ENCODE results near the gene CIBAR2.

DNA sequence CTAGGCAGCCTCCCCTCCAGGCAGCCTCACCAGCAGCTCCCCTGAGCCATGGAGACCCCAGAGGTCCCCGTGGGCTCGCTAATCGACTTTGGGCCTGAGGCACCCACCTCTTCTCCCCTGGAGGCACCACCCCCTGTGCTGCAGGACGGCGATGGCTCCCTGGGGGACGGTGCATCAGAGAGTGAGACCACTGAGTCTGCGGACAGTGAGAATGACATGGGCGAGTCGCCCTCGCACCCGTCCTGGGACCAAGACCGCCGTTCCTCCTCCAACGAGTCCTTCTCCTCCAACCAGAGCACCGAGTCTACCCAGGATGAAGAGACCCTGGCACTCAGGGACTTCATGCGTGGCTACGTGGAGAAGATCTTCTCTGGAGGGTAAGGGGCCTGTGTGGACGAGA lies 45.2 kb downstream of the CIBAR2 start:
- TF ChIP-seq MAZ (CRISPR knock-in tag; conservative IDR thresholded peaks at IDR 0.05 in 1 of 2, IDR thresholded peaks at IDR 0.05 in 1 of 2): no peak
- no peak for TF ChIP-seq ZNF134 (CRISPR knock-in tag; conservative IDR thresholded peaks at IDR 0.05)
- TF ChIP-seq BHLHE40 (IDR thresholded peaks at IDR 0.05; ENCODE audit: low read length): no peak
- TF ChIP-seq, protein P1, sequence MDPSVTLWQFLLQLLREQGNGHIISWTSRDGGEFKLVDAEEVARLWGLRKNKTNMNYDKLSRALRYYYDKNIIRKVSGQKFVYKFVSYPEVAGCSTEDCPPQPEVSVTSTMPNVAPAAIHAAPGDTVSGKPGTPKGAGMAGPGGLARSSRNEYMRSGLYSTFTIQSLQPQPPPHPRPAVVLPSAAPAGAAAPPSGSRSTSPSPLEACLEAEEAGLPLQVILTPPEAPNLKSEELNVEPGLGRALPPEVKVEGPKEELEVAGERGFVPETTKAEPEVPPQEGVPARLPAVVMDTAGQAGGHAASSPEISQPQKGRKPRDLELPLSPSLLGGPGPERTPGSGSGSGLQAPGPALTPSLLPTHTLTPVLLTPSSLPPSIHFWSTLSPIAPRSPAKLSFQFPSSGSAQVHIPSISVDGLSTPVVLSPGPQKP (CRISPR knock-in tag; IDR thresholded peaks at IDR 0.05): no peak
- TF ChIP-seq, protein P2, sequence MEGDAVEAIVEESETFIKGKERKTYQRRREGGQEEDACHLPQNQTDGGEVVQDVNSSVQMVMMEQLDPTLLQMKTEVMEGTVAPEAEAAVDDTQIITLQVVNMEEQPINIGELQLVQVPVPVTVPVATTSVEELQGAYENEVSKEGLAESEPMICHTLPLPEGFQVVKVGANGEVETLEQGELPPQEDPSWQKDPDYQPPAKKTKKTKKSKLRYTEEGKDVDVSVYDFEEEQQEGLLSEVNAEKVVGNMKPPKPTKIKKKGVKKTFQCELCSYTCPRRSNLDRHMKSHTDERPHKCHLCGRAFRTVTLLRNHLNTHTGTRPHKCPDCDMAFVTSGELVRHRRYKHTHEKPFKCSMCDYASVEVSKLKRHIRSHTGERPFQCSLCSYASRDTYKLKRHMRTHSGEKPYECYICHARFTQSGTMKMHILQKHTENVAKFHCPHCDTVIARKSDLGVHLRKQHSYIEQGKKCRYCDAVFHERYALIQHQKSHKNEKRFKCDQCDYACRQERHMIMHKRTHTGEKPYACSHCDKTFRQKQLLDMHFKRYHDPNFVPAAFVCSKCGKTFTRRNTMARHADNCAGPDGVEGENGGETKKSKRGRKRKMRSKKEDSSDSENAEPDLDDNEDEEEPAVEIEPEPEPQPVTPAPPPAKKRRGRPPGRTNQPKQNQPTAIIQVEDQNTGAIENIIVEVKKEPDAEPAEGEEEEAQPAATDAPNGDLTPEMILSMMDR (IDR thresholded peaks at IDR 0.05 in 2 of 3, conservative IDR thresholded peaks at IDR 0.05 in 1 of 3; ENCODE audit: insufficient read depth in 2 of 3, low read depth in 1 of 3, low read length in 3 of 3): no peak
- no peak for TF ChIP-seq PHTF2 (CRISPR knock-in tag; IDR thresholded peaks at IDR 0.05)
- TF ChIP-seq, protein P3, sequence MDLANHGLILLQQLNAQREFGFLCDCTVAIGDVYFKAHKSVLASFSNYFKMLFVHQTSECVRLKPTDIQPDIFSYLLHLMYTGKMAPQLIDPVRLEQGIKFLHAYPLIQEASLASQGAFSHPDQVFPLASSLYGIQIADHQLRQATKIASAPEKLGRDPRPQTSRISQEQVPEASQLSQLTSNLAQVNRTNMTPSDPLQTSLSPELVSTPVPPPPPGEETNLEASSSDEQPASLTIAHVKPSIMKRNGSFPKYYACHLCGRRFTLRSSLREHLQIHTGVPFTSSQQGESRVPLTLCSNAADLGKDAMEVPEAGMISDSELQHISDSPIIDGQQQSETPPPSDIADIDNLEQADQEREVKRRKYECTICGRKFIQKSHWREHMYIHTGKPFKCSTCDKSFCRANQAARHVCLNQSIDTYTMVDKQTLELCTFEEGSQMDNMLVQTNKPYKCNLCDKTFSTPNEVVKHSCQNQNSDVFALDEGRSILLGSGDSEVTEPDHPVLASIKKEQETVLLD (IDR thresholded peaks at IDR 0.05): no peak
- no peak for TF ChIP-seq CHD1 (IDR thresholded peaks at IDR 0.05; ENCODE audit: low read length)

Measured in K562 (cell line).